Esophagus (tissue), 2 donors: ENCODE results near the gene C1QTNF1. TPM values are rescaled to one million over a fixed set of nuclear protein-coding genes. Genes with fewer than 3 reads are reported as not detected.

Experiments used
- H3K27ac ChIP-seq, 2 donors: one replicate each; pipeline ENCODE4 v1.5.1; 2013; ENCODE audit warnings: low read depth in 2 of 2, mild to moderate bottlenecking in 2 of 2, inconsistent platforms in 1 of 2, low read length in 1 of 2, moderate library complexity in 1 of 2
- H3K27me3 ChIP-seq, 2 donors: one replicate each; pipeline ENCODE4 v1.6.1; 2013; ENCODE audit warnings: low read length in 2 of 2, control low read depth in 1 of 2, mild to moderate bottlenecking in 1 of 2; ENCODE audit not compliant: insufficient read depth in 2 of 2, control insufficient read depth in 1 of 2
- H3K36me3 ChIP-seq, 2 donors: one replicate each; pipeline ENCODE4 v1.6.1; 2013; ENCODE audit warnings: low read length in 1 of 2; ENCODE audit not compliant: control insufficient read depth in 2 of 2, insufficient read depth in 2 of 2
- H3K4me1 ChIP-seq, 2 donors: one replicate each; pipeline ENCODE4 v1.6.1; 2013; ENCODE audit warnings: low read length in 1 of 2; ENCODE audit not compliant: control insufficient read depth in 2 of 2, insufficient read depth in 2 of 2
- H3K4me3 ChIP-seq, 2 donors: one replicate each; pipeline ENCODE4 v1.5.1; 2013; ENCODE audit warnings: low read length in 2 of 2, mild to moderate bottlenecking in 2 of 2, low read depth in 1 of 2, moderate library complexity in 1 of 2
- H3K9me3 ChIP-seq, 2 donors: one replicate each; pipeline ENCODE4 v1.6.1; 2013; ENCODE audit warnings: mild to moderate bottlenecking in 2 of 2, low read depth in 1 of 2, low read length in 1 of 2, moderate library complexity in 1 of 2; ENCODE audit not compliant: control insufficient read depth in 2 of 2, insufficient read depth in 1 of 2
- WGBS, 2 donors: extraction: QIAGEN DNeasy Blood & Tissue Kit; methylation state at CpG; one replicate each; pipeline ENCODE4 v1.1.7; 2013; 5-methylcytosine and 5-hydroxymethylcytosine counted together
- polyA plus RNA-seq, 2 donors: library from polyadenylated mRNA; stranded (reverse); fragments of 200-250 nt; gene quantifications; one replicate each; pipeline ENCODE4 v1.2.3, GENCODE V29; 2013
- donor health status: healthy with polysubstance abuse.
- donor health status: Bipolar disorder and iron deficiency.

C1QTNF1 gene
- polyA plus RNA-seq, 2 donors, result 6.0 to 7.2 TPM

DNA sequence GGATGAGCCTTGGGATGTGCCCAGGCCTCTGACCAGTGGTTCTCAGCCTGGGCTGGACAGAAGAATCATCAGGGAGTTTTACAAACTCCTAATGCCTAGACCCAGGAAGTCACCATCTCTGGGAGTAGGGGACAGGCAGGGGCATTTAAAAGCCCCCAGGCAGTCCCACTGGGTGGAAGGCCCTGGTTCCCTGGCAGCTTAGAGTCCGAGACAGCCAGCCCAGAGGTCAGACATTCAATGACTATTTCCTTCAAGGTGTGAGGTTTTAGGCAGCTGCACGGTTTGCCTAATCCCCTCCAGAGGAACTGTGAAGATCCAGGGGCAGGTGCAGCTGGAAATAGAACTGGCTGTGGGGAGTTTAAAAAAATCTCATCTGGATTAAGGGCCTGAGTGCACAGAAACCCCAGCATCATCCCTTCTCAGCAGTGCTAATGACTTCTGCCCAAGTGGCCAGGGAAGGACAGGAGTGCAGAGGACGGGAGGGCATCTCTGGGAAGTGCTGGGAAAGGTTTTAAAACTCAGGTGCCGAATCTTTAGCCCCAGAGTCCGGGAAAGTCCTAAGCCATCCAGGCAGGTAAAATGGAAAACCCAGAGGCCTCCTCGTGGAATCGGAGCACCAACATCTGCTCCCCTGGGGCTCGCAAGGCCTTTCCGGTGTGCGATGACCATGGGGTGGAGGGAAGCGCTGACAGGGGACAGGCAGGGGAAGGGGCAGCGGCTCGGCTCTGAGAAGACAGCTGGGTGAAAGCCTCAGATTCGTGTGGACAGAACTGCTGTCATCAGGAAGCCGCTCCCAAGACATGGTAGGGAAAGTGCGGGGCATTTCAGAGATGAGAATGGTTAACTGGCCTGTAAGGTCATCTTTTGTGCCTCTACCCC lies 42.7 kb upstream of the C1QTNF1 start:
- H3K27ac ChIP-seq, result no peak overlapping the region
- H3K36me3 ChIP-seq, result no peaks in the 10 kb centered on the region
- WGBS, 2 donors, result 82 to 83% methylated on average over 16 of the region's 16 CpGs
- H3K4me3 ChIP-seq, result no peak overlapping the region
- H3K9me3 ChIP-seq, result no peaks in the 10 kb centered on the region
- no peaks in the 10 kb centered on the region for H3K27me3 ChIP-seq
- peaks cover 8 to 31% of the 10 kb centered on the region in 2 donors for H3K4me1 ChIP-seq

DNA sequence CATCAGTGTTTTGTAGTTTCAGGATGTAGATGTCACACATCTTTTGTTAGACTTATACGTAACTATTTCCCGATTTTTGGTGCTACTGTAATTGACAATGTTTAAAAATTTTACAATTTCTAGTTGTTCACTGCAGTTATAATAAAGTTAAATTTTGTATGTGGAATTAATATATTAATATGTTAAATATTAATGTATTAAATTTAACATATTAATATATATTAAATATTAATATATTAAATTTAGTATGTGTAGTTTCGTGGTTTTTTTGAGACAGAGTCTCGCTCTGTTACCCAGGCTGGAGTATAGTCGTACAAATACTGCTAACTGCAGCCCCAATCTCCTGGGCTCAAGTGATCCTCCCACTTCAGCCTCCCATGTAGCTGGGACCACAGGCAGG lies 38.6 kb upstream of the C1QTNF1 start:
- no peaks in the 10 kb centered on the region for H3K4me1 ChIP-seq
- no peaks in the 10 kb centered on the region for H3K27me3 ChIP-seq
- no peak overlapping the region for H3K27ac ChIP-seq
- WGBS, 2 donors, result 92 to 93% methylated on average over 5 of the region's 5 CpGs
- no peak overlapping the region for H3K4me3 ChIP-seq
- peaks cover 0 to 1% of the 10 kb centered on the region in 2 donors for H3K9me3 ChIP-seq
- peaks cover 0 to 3% of the 10 kb centered on the region in 2 donors for H3K36me3 ChIP-seq

DNA sequence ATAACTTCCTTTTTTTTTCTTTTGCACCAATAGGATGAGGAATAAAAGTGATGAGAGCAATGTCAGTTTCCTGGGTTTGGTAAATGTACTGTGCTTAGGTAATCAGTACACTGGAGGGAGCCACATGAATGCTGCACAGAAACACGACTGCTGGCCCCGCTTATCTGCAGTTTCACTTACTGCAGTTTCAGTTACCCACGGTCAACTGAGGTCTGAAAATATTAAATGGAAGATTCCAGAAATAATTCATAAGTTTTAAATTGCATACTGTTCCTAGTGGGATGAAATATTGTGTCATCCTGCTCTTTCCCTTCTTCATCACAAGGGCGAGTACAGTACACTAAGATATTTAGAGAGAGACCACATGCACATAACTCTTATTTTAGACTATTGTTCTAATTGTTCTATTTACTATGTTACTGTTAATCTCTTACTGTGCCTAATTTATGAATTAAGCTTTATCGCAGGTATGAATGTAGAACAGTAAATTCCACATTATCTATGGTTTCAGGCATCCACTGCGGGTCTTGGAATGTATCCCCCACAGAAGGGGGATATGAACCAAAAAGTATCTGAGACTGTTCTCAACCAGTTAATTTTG lies 37.8 kb upstream of the C1QTNF1 start:
- WGBS, 2 donors, result 25 to 38% methylated on average over 6 of the region's 6 CpGs
- Histone ChIP-seq H3K9me3 (peaks cover 0 to 4% of the 10 kb centered on the region in 2 donors), H3K4me3 (no peak overlapping the region), H3K36me3 (peaks cover 3 to 9% of the 10 kb centered on the region in 2 donors), H3K27me3 (no peaks in the 10 kb centered on the region), H3K4me1 (no peaks in the 10 kb centered on the region), H3K27ac (peak overlapping the region; percentile 32 to 60)

DNA sequence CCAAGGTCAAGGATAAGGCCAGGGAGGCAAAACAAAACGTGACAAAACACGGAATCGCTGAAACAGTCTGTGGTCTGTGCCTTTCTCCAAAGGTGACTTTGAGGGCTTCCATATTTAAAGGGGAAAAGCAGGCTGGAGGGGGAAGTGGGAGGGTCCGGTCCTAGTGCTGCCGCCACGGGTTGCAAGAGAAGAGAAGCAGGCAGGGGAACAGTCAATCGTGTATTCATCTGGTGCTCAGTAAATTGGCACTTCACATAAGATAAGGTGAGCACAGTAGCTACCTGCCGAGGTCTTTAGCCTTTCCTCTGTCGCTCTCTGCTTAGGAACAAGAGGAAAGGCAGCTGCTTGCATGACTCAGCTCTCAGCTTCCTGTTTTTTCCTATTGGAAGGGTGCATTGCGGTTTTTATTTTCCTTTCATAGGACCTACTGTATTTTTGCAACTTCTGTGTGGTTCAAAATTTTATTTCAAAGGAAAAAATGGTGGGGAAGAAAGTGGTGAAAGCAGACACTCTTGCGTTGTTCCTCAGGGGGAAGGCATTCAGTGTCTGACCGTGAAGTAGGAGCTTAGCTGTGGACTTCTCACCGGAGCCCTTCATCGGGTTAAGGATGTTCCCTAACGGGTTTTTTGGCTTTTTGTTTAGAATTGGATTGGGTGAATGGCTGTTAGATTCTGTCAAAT lies 37.2 kb upstream of the C1QTNF1 start:
- Histone ChIP-seq H3K27me3 (no peaks in the 10 kb centered on the region), H3K36me3 (peaks cover 7 to 13% of the 10 kb centered on the region in 2 donors), H3K9me3 (peaks cover 0 to 4% of the 10 kb centered on the region in 2 donors), H3K27ac (peak overlapping the region; percentile 32 to 61), H3K4me3 (peak overlapping the region in 1 of 2 donors; percentile 20), H3K4me1 (no peaks in the 10 kb centered on the region)
- WGBS, 2 donors, result 4 to 7% methylated on average over 15 of the region's 15 CpGs

DNA sequence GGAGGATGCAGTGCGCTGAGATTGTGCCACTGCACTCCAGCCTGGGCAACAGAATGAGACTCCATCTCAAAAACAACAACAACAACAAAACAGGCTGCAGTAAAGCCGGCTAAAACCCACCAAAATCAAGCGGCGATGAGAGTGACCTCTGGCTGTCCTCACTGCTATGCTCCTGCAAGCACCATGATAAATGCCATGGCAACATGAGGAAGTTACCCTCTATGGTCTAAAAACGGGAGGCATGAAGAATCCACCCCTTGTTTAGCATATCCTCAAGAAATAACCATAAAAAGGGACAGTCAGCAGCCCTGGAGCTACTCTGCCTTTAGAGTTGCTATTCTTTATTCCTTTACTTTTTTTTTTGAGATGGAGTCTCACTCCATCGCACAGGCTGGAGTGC lies 35.8 kb upstream of the C1QTNF1 start:
- Histone ChIP-seq H3K27me3 (no peaks in the 10 kb centered on the region), H3K27ac (peak overlapping the region in 1 of 2 donors; percentile 35), H3K9me3 (peaks cover 0 to 4% of the 10 kb centered on the region in 2 donors), H3K4me1 (no peaks in the 10 kb centered on the region), H3K4me3 (no peak overlapping the region), H3K36me3 (peaks cover 11 to 16% of the 10 kb centered on the region in 2 donors)
- 64 to 67% methylated on average over 6 of the region's 6 CpGs for WGBS, 2 donors

DNA sequence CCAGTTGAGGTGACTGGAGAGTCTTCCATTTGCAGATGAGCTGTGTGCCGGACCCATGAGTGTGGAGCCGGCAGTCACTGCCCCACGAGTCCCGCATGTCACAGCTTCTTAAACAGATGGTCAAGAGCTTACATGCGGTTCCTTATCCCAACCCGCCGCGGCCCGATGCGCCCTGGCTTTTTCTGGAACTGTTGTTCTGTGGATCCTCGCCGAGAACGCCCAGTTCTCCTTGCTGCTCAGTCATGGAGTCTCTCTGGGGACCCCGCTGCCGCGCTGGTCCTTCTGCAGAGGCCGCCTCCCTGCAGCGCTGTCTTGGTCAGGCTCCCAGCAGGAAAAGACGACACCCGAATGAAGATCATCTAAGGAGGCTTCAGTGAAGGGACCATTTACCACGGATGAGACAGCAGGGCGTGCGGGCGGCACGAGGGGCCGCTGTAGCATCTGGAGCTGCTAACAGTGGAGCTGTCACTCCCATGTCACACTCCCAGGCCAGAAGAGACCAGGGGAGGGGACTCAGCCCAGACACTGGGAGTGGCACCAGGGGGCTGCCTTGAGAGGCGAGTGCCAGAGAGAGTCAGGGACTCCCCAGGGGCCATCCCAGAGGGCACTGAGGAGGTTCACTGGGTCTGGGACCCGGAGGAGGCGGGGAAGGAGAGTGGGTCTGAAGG lies 33.5 kb upstream of the C1QTNF1 start:
- peaks cover 11 to 33% of the 10 kb centered on the region in 2 donors for H3K36me3 ChIP-seq
- 95 to 96% methylated on average over 27 to 29 of the region's 29 CpGs for WGBS, 2 donors

DNA sequence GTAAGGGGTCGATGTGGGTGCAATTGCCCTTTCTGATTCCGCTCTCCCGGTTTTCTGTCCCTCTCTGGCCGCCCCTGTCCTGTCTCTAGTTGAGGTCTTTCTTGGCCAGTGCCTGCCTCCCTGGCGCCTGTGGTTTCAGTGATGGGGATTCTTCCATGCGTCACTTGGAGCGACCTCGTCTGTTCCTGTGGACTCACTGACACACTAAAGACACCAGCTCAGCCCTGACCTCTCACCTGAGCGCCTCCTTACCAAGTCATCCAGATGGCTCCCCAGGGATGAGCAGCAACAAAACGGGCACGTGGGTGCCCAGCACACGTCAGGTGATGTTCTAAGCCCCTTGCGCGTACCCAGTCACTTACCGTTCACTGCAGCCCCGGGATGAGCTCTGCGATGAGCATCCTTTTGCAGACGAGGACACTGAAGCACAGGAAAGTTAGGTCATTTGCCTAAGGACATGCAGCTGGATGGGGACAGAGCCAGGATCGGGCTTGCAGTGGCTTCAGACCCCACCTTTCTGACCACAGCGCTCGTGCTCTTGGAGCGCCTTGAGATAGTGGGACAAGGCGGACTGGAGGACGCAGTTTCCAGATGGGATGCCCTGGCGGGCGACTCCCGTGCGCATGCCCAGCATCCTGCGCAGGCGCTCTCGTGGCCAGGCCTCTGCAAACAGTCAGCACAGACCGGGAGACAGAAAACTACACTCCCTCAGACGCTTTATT lies 32.8 kb upstream of the C1QTNF1 start:
- Histone ChIP-seq H3K27ac (no peak overlapping the region), H3K9me3 (peaks cover 0 to 7% of the 10 kb centered on the region in 2 donors), H3K4me1 (peaks cover 0 to under 1% of the 10 kb centered on the region in 2 donors), H3K4me3 (no peak overlapping the region), H3K36me3 (peaks cover 11 to 38% of the 10 kb centered on the region in 2 donors), H3K27me3 (no peaks in the 10 kb centered on the region)
- 93 to 94% methylated on average over 33 of the region's 33 CpGs for WGBS, 2 donors

More for the DNA sequence above, 33.5 kb upstream of the C1QTNF1 start:
- Histone ChIP-seq H3K27me3 (no peaks in the 10 kb centered on the region), H3K4me1 (no peaks in the 10 kb centered on the region), H3K9me3 (peaks cover 0 to 7% of the 10 kb centered on the region in 2 donors), H3K27ac (no peak overlapping the region), H3K4me3 (no peak overlapping the region)

DNA sequence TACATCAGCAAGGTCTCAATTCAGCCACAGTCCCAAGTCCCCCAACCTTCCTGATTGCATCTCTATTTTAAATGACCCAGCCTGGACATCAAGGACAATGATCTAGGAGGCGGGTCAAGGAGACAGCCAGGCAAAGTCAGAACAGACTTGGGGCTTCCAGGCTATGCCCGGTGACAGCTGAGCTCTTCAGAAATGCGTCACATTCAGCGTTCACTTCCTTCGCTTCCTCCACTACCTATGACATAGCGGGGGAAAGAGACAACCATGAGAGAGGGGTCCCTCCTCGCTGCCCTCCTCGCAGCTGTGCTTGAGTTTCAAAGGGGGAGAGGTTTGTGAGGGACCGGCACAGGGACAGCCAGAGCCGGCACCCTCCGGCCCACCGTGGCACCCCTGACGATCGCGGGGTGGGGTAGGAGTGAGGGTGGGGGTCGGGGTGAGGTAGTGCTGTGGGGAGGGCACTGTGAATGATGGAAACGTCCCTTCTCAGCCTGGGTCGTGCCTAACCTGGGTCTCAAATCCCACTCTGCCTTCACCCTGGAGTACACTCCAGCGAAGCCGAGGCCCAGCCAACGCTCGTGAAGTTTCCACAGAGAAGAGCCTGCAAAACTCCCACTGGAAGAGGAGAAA lies 31.9 kb upstream of the C1QTNF1 start:
- H3K4me3 ChIP-seq, result no peak overlapping the region
- no peak overlapping the region for H3K27ac ChIP-seq
- WGBS, 2 donors, result 92 to 95% methylated on average over 21 to 22 of the region's 22 CpGs
- H3K4me1 ChIP-seq, result peaks cover 0 to 5% of the 10 kb centered on the region in 2 donors
- peaks cover 0 to 7% of the 10 kb centered on the region in 2 donors for H3K9me3 ChIP-seq
- no peaks in the 10 kb centered on the region for H3K27me3 ChIP-seq
- H3K36me3 ChIP-seq, result peaks cover 11 to 42% of the 10 kb centered on the region in 2 donors
